WTC11 (cell line): ENCODE data around the gene NFE2L3.

Experiments used
- ATF6 ChIP-seq: sonication (generic); formaldehyde crosslinking; IDR thresholded peaks from 2 replicates; pipeline ENCODE4 v1.8.1; 2023; ENCODE audit warnings: mild to moderate bottlenecking, missing genetic modification reagents
- PREB ChIP-seq: sonication (generic); formaldehyde crosslinking; IDR thresholded peaks from 2 replicates; pipeline ENCODE4 v1.8.1; 2022; ENCODE audit warnings: mild to moderate bottlenecking, missing genetic modification reagents, moderate library complexity, borderline replicate concordance

GRCh38 chr7:26199301-26200037 is 47.5 kb downstream of the NFE2L3 start:
- TF ChIP-seq ATF6 (CRISPR knock-in tag) (no peak), PREB (CRISPR knock-in tag) (no peak)
